Measurements from ENCODE around the gene C1orf105.

- TF ChIP-seq, protein P1, sequence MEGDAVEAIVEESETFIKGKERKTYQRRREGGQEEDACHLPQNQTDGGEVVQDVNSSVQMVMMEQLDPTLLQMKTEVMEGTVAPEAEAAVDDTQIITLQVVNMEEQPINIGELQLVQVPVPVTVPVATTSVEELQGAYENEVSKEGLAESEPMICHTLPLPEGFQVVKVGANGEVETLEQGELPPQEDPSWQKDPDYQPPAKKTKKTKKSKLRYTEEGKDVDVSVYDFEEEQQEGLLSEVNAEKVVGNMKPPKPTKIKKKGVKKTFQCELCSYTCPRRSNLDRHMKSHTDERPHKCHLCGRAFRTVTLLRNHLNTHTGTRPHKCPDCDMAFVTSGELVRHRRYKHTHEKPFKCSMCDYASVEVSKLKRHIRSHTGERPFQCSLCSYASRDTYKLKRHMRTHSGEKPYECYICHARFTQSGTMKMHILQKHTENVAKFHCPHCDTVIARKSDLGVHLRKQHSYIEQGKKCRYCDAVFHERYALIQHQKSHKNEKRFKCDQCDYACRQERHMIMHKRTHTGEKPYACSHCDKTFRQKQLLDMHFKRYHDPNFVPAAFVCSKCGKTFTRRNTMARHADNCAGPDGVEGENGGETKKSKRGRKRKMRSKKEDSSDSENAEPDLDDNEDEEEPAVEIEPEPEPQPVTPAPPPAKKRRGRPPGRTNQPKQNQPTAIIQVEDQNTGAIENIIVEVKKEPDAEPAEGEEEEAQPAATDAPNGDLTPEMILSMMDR (IDR thresholded peaks at IDR 0.05; ENCODE audit: poor library complexity): no peak
- no peak for TF ChIP-seq EZH2 (IDR thresholded peaks at IDR 0.05; ENCODE audit: borderline replicate concordance)
These were observed 66.4 kb downstream of the C1orf105 start for GRCh38 chr1:172486805-172487454.
